HCT116 (cell line): ENCODE data around the gene RAB38. TPM values are rescaled to one million over a fixed set of nuclear protein-coding genes. Genes with fewer than 3 reads are reported as not detected.

Experiments used
- ATAC-seq: fragments of 200-7000 bp; cut with Tn5 transposase; 2 replicates; pipeline ENCODE4 v1.9.1; 2020; ENCODE audit warnings: mild to moderate bottlenecking, moderate library complexity
- BruUV-seq: library from RNA; stranded (reverse); fragments of 400-500 nt; replicated peaks from 2 replicates; lab custom pipeline; 2021; lab: Mats Ljungman, UMichigan
- CTCF ChIA-PET: fragments of 300-600 bp; sonication (Branson Sonifier 250); formaldehyde crosslinking; loops from one replicate; lab custom pipeline; 2021; ENCODE audit warnings: antibody characterized with exemption; lab: Charles Lee
- POLR2A ChIA-PET: fragments of 300-600, 350-600 bp; sonication (Branson Sonifier 250); formaldehyde crosslinking; loops from one replicate; lab custom pipeline; 2021; ENCODE audit warnings: antibody characterized with exemption; lab: Charles Lee
- RAD21 ChIA-PET, 2 experiments: fragments of 300-600 bp; sonication (Branson Sonifier 250); formaldehyde crosslinking; loops; one replicate each; lab custom pipeline; 2023; ENCODE audit warnings: low total read pairs in 2 of 2; ENCODE audit not compliant: uncharacterized antibody in 2 of 2, unreplicated experiment in 2 of 2, low non-redundant PET in 1 of 2; lab: Charles Lee
- DNase-seq: peaks from one replicate; pipeline ENCODE4 v3.0.0-alpha.2; 2010; ENCODE audit warnings: low read depth, low spot score
- H2AFZ ChIP-seq: fragments of 200-600 bp; shearing (Covaris generic), sonication (generic); 2 replicates; pipeline ENCODE4 v1.6.1; 2017; ENCODE audit warnings: low read depth, mixed run types, mixed read lengths, antibody characterized with exemption, low read length; ENCODE audit not compliant: poor library complexity, severe bottlenecking
- H3K27ac ChIP-seq: 2 replicates; pipeline ENCODE4 v1.5.1; 2012; ENCODE audit warnings: low read depth, low read length
- H3K27me3 ChIP-seq: fragments of 200-600 bp; sonication (generic); 2 replicates; pipeline ENCODE4 v1.6.1; 2016; ENCODE audit warnings: mixed run types, low read length, mixed read lengths; ENCODE audit not compliant: insufficient read depth
- H3K36me3 ChIP-seq, 2 experiments: fragments of 200-500 bp in 1 of 2; fragments of 200-600 bp in 1 of 2; sonication (Bioruptor generic) in 1 of 2; sonication (generic) in 1 of 2; 2 replicates each; pipeline versions ENCODE4 v1.5.1 to v1.6.1; 2014 to 2016; ENCODE audit warnings: low read length in 2 of 2, inconsistent platforms in 1 of 2, mixed read lengths in 1 of 2, mixed run types in 1 of 2; ENCODE audit not compliant: insufficient read depth in 2 of 2, control insufficient read depth in 1 of 2
- H3K4me1 ChIP-seq, 2 experiments: fragments of 200-600 bp in 1 of 2; sonication (generic) in 1 of 2; 2 replicates each; pipeline versions ENCODE4 v1.5.1 to v1.6.1; 2012 to 2017; ENCODE audit warnings: low read length in 2 of 2, inconsistent platforms in 1 of 2, mild to moderate bottlenecking in 1 of 2, mixed read lengths in 1 of 2, mixed run types in 1 of 2, moderate library complexity in 1 of 2; ENCODE audit not compliant: insufficient read depth in 2 of 2, control insufficient read depth in 1 of 2
- H3K4me2 ChIP-seq: fragments of 200-600 bp; sonication (generic); 2 replicates; pipeline ENCODE4 v1.6.1; 2017; ENCODE audit warnings: mixed run types, low read length, mixed read lengths
- H3K4me3 ChIP-seq, 2 experiments: fragments of 200-600 bp in 1 of 2; sonication (generic) in 1 of 2; replicated peaks in 1 of 2; 2 replicates each; pipeline ENCODE4 v1.5.1; 2011 to 2016; ENCODE audit warnings: low read length in 2 of 2, control low read depth in 1 of 2, low read depth in 1 of 2, mild to moderate bottlenecking in 1 of 2, mixed read lengths in 1 of 2, mixed run types in 1 of 2
- H3K79me2 ChIP-seq: fragments of 200-600 bp; sonication (generic); 2 replicates; pipeline ENCODE4 v1.6.1; 2017; ENCODE audit warnings: mild to moderate bottlenecking, mixed run types, low read length, moderate library complexity, mixed read lengths; ENCODE audit not compliant: insufficient read depth
- H3K9ac ChIP-seq: fragments of 200-600 bp; sonication (generic); 2 replicates; pipeline ENCODE4 v1.6.1; 2016; ENCODE audit warnings: low read length, mixed read lengths
- H3K9me2 ChIP-seq: fragments of 200-600 bp; sonication (generic), shearing (Covaris generic); 2 replicates; pipeline ENCODE4 v1.6.1; 2017; ENCODE audit warnings: mixed run types, mild to moderate bottlenecking, moderate library complexity; ENCODE audit not compliant: insufficient read depth
- H3K9me3 ChIP-seq, 2 experiments: fragments of 200-500 bp in 1 of 2; fragments of 200-600 bp in 1 of 2; sonication (Bioruptor generic) in 1 of 2; sonication (generic) in 1 of 2; 2 replicates each; pipeline ENCODE4 v1.6.1; 2014 to 2017; ENCODE audit warnings: low read length in 2 of 2, mixed read lengths in 2 of 2, inconsistent platforms in 1 of 2, low read depth in 1 of 2, mild to moderate bottlenecking in 1 of 2, mixed run types in 1 of 2, moderate library complexity in 1 of 2; ENCODE audit not compliant: control insufficient read depth in 1 of 2, insufficient read depth in 1 of 2
- H4K20me1 ChIP-seq: fragments of 200-600 bp; sonication (generic), shearing (Covaris generic); 2 replicates; pipeline ENCODE4 v1.6.1; 2017; ENCODE audit warnings: mixed run types, mild to moderate bottlenecking, moderate library complexity; ENCODE audit not compliant: insufficient read depth
- ATF3 ChIP-seq: IDR thresholded peaks from 2 replicates; pipeline ENCODE4 v1.6.1; 2012
- CEBPB ChIP-seq: IDR thresholded peaks from 2 replicates; pipeline ENCODE4 v1.6.1; 2012; ENCODE audit warnings: low read depth
- CTCF ChIP-seq, 3 experiments: fragments of 200-600 bp in 1 of 3; sonication (generic) in 1 of 3; IDR thresholded peaks in 2 of 3; conservative IDR thresholded peaks in 1 of 3; 2 replicates each; pipeline ENCODE4 v1.5.1; 2012 to 2017; ENCODE audit warnings: low read depth in 2 of 3, low read length in 2 of 3, antibody characterized with exemption in 1 of 3, borderline replicate concordance in 1 of 3, control low read depth in 1 of 3, mild to moderate bottlenecking in 1 of 3, mixed read lengths in 1 of 3, mixed run types in 1 of 3, moderate library complexity in 1 of 3; ENCODE audit not compliant: insufficient read depth in 1 of 3
- EGR1 ChIP-seq: IDR thresholded peaks from 2 replicates; pipeline ENCODE4 v1.6.1; 2012; ENCODE audit warnings: low read depth
- EZH2 ChIP-seq: fragments of 200-600 bp; sonication (generic); IDR thresholded peaks from 2 replicates; pipeline ENCODE4 v1.6.1; 2017; ENCODE audit warnings: antibody characterized with exemption, mixed run types
- EZH2phosphoT487 ChIP-seq: fragments of 200-600 bp; IDR thresholded peaks from 2 replicates; pipeline ENCODE4 v1.6.1; 2018; ENCODE audit warnings: antibody characterized with exemption, borderline replicate concordance
- FOSL1 ChIP-seq: IDR thresholded peaks from 2 replicates; pipeline ENCODE4 v1.6.1; 2012; ENCODE audit warnings: low read depth
- JUND ChIP-seq: IDR thresholded peaks from 2 replicates; pipeline ENCODE4 v1.6.1; 2012
- MAX ChIP-seq: IDR thresholded peaks from 2 replicates; pipeline ENCODE4 v1.6.1; 2012
- POLR2A ChIP-seq: IDR thresholded peaks from 2 replicates; pipeline ENCODE4 v1.7.0; 2011; ENCODE audit warnings: borderline replicate concordance; ENCODE audit not compliant: insufficient read depth, insufficient read length; ENCODE audit errors: extremely low read depth
- POLR2AphosphoS5 ChIP-seq: IDR thresholded peaks from 2 replicates; pipeline ENCODE4 v1.6.1; 2011; ENCODE audit warnings: mild to moderate bottlenecking, low read depth, low read length, moderate library complexity
- RAD21 ChIP-seq: IDR thresholded peaks from 2 replicates; pipeline ENCODE4 v1.6.1; 2012; ENCODE audit warnings: low read depth, mild to moderate bottlenecking
- SIN3A ChIP-seq: IDR thresholded peaks from 2 replicates; pipeline ENCODE4 v1.6.1; 2012; ENCODE audit warnings: low read depth
- SP1 ChIP-seq: IDR thresholded peaks from 2 replicates; pipeline ENCODE4 v1.6.1; 2012; ENCODE audit warnings: low read depth
- SRF ChIP-seq: IDR thresholded peaks from 2 replicates; pipeline ENCODE4 v1.6.1; 2012; ENCODE audit warnings: low read depth
- TCF7L2 ChIP-seq: IDR thresholded peaks from 2 replicates; pipeline ENCODE4 v1.7.0; 2011; ENCODE audit warnings: borderline replicate concordance, inconsistent platforms; ENCODE audit not compliant: insufficient read depth, insufficient read length; ENCODE audit errors: extremely low read depth
- YY1 ChIP-seq: IDR thresholded peaks from 2 replicates; pipeline ENCODE4 v1.6.1; 2011; ENCODE audit warnings: low read length, low read depth, moderate library complexity, mild to moderate bottlenecking; ENCODE audit not compliant: insufficient replicate concordance; ENCODE audit errors: extremely low read depth
- ZNF274 ChIP-seq: fragments of 200-500 bp; sonication (Bioruptor generic); IDR thresholded peaks from 2 replicates; pipeline ENCODE4 v1.6.1; 2014; ENCODE audit warnings: mild to moderate bottlenecking, low read depth, low read length, inconsistent platforms
- intact Hi-C: fragments of 100-400 bp; cut with micrococcal nuclease; formaldehyde crosslinking; loops from 2 replicates; pipeline ENCODE4 v1.10.0; 2022
- total RNA-seq: library from RNA; stranded (reverse); gene quantifications from one replicate; pipeline ENCODE4 v1.2.1, GENCODE V29; 2021; ENCODE audit not compliant: unreplicated experiment

The RAB38 gene
- total RNA-seq, 1 experiment from 2014 or later: 15.1 TPM

GRCh38 chr11:88188251-88188931 is 13.1 kb upstream of the RAB38 start:
- no peak for TF ChIP-seq CTCF (IDR thresholded peaks at IDR 0.05 in 2 of 3, conservative IDR thresholded peaks at IDR 0.05 in 1 of 3; ENCODE audit: borderline replicate concordance in 1 of 3, insufficient read depth in 1 of 3, low read depth in 2 of 3, low read length in 2 of 3)
- TF ChIP-seq ATF3: no peak
- no peak for TF ChIP-seq JUND
- no peak for TF ChIP-seq EZH2
- TF ChIP-seq EGR1: no peak
- no peak for TF ChIP-seq POLR2A
- TF ChIP-seq TCF7L2: no peak
- no peak for TF ChIP-seq SP1
- TF ChIP-seq SRF: no peak
- TF ChIP-seq POLR2AphosphoS5: no peak
- no peak for TF ChIP-seq YY1
- no peak for TF ChIP-seq SIN3A
- no peak for TF ChIP-seq MAX
- no peak for TF ChIP-seq CEBPB
- TF ChIP-seq RAD21: no peak
- TF ChIP-seq FOSL1: no peak
- no peak for TF ChIP-seq ZNF274
- no peak for TF ChIP-seq EZH2phosphoT487
- ChIA-PET RAD21 (no interaction called here), POLR2A (no interaction called here), CTCF (no interaction called here)
- H3K79me2 ChIP-seq: no peaks in the 10 kb centered on the region
- no peaks in the 10 kb centered on the region for H3K9me2 ChIP-seq
- BruUV-seq: no TSS peak
- DNase-seq (no peak), ATAC-seq (no peak)
- no peak overlapping the region for H2AFZ ChIP-seq
- H3K4me1 ChIP-seq: no peaks in the 10 kb centered on the region
- H3K9me3 ChIP-seq: no peaks in the 10 kb centered on the region
- no peak overlapping the region for H3K9ac ChIP-seq
- no peaks in the 10 kb centered on the region for H3K27me3 ChIP-seq
- H3K36me3 ChIP-seq: no peaks in the 10 kb centered on the region
- no peak overlapping the region for H3K27ac ChIP-seq
- H4K20me1 ChIP-seq: no peaks in the 10 kb centered on the region
- intact Hi-C loops: no loop called here
- no peak overlapping the region for H3K4me2 ChIP-seq
- no peak overlapping the region for H3K4me3 ChIP-seq
